ENCODE measurements around the gene CAMK2D. TPM values are rescaled to one million over a fixed set of nuclear protein-coding genes. Genes with fewer than 3 reads are reported as not detected.

The CAMK2D gene
- total RNA-seq, 1 experiment from 2014 or later = 35.8 TPM

- Histone ChIP-seq H3K27me3 (replicated peaks; ENCODE audit: insufficient read depth, low read depth, low read length, poor library complexity) (no peaks in the 10 kb centered on the region), H3K36me3 (ENCODE audit: insufficient read depth, low read length, poor library complexity, severe bottlenecking) (no peaks in the 10 kb centered on the region), H3K27ac (ENCODE audit: low read depth, low read length, poor library complexity, severe bottlenecking) (no peak overlapping the region), H3K4me3 (ENCODE audit: low read depth, low read length, poor library complexity, severe bottlenecking) (no peak overlapping the region), H3K9me3 (ENCODE audit: low read depth, low read length, poor library complexity, severe bottlenecking) (no peaks in the 10 kb centered on the region), H3K4me1 (ENCODE audit: insufficient read depth, low read length, poor library complexity, severe bottlenecking) (no peaks in the 10 kb centered on the region)
- CTCF ChIA-PET = no interaction called here
- intact Hi-C loops (cut with micrococcal nuclease; ENCODE audit: unreplicated experiment) = no loop called here
- POLR2A ChIA-PET (ENCODE audit: low non-redundant PET) = no interaction called here
- DNase-seq (ENCODE audit: low spot score) = no peak
- no TSS peak for BruUV-seq (replicated peaks)
- no peak for TF ChIP-seq EZH2 (IDR thresholded peaks at IDR 0.05; ENCODE audit: borderline replicate concordance, low read depth, low read length, poor library complexity, severe bottlenecking)
Measured at GRCh38 chr4:113462286-113462685, 299.3 kb downstream of the CAMK2D start.

GRCh38 chr4:113461281-113461680 is 300.3 kb downstream of the CAMK2D start:
- no peak overlapping the region for H3K4me3 ChIP-seq (ENCODE audit: low read depth, low read length, poor library complexity, severe bottlenecking)
- intact Hi-C loops (cut with micrococcal nuclease; ENCODE audit: unreplicated experiment) = no loop called here
- H3K27ac ChIP-seq (ENCODE audit: low read depth, low read length, poor library complexity, severe bottlenecking) = no peak overlapping the region
- H3K27me3 ChIP-seq (replicated peaks; ENCODE audit: insufficient read depth, low read depth, low read length, poor library complexity) = no peaks in the 10 kb centered on the region
- CTCF ChIA-PET = no interaction called here
- H3K36me3 ChIP-seq (ENCODE audit: insufficient read depth, low read length, poor library complexity, severe bottlenecking) = no peaks in the 10 kb centered on the region
- POLR2A ChIA-PET (ENCODE audit: low non-redundant PET) = no interaction called here
- TF ChIP-seq EZH2 (IDR thresholded peaks at IDR 0.05; ENCODE audit: borderline replicate concordance, low read depth, low read length, poor library complexity, severe bottlenecking) = no peak
- no peak for TF ChIP-seq CTCF (conservative IDR thresholded peaks at IDR 0.05; ENCODE audit: low read depth, low read length)
- DNase-seq (ENCODE audit: low spot score) = no peak
- no peaks in the 10 kb centered on the region for H3K4me1 ChIP-seq (ENCODE audit: insufficient read depth, low read length, poor library complexity, severe bottlenecking)
- BruUV-seq (replicated peaks) = no TSS peak
- H3K9me3 ChIP-seq (ENCODE audit: low read depth, low read length, poor library complexity, severe bottlenecking) = no peaks in the 10 kb centered on the region

DNA sequence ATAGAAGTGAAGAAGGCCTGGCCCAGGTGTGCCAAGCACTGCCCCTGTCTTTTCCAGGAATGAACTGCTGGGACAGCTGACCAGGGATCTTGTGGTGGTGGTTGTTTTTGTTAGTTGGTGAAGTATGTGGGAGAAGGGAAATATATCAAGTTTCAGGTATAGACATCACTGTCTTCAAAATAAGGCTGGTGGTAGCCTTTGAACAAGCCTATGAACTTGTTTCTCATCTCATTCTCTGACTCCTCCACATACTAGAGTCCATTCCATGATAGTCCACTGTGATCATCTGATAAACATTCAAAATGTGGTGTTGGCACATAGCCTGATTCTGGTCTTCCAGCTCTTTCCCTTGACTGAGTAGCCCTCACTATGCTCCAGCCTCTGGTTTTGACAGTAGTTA is 303.7 kb downstream of the CAMK2D start:
- intact Hi-C loops (cut with micrococcal nuclease; ENCODE audit: unreplicated experiment) = no loop called here
- no peaks in the 10 kb centered on the region for H3K27me3 ChIP-seq (replicated peaks; ENCODE audit: insufficient read depth, low read depth, low read length, poor library complexity)
- no peak for DNase-seq (ENCODE audit: low spot score)
- no peaks in the 10 kb centered on the region for H3K36me3 ChIP-seq (ENCODE audit: insufficient read depth, low read length, poor library complexity, severe bottlenecking)
- H3K9me3 ChIP-seq (ENCODE audit: low read depth, low read length, poor library complexity, severe bottlenecking) = no peaks in the 10 kb centered on the region
- no peak overlapping the region for H3K27ac ChIP-seq (ENCODE audit: low read depth, low read length, poor library complexity, severe bottlenecking)
- no peak overlapping the region for H3K4me3 ChIP-seq (ENCODE audit: low read depth, low read length, poor library complexity, severe bottlenecking)
- POLR2A ChIA-PET (ENCODE audit: low non-redundant PET) = no interaction called here
- BruUV-seq (replicated peaks) = no TSS peak
- CTCF ChIA-PET = no interaction called here
- TF ChIP-seq CTCF (conservative IDR thresholded peaks at IDR 0.05; ENCODE audit: low read depth, low read length) (no peak), EZH2 (IDR thresholded peaks at IDR 0.05; ENCODE audit: borderline replicate concordance, low read depth, low read length, poor library complexity, severe bottlenecking) (no peak)
- H3K4me1 ChIP-seq (ENCODE audit: insufficient read depth, low read length, poor library complexity, severe bottlenecking) = peaks cover 16% of the 10 kb centered on the region

GRCh38 chr4:113457121-113457520 is 304.4 kb downstream of the CAMK2D start:
- no peaks in the 10 kb centered on the region for H3K27me3 ChIP-seq (replicated peaks; ENCODE audit: insufficient read depth, low read depth, low read length, poor library complexity)
- H3K4me1 ChIP-seq (ENCODE audit: insufficient read depth, low read length, poor library complexity, severe bottlenecking) = peaks cover 18% of the 10 kb centered on the region
- ChIA-PET CTCF (no interaction called here), POLR2A (ENCODE audit: low non-redundant PET) (no interaction called here)
- intact Hi-C loops (cut with micrococcal nuclease; ENCODE audit: unreplicated experiment) = no loop called here
- H3K36me3 ChIP-seq (ENCODE audit: insufficient read depth, low read length, poor library complexity, severe bottlenecking) = no peaks in the 10 kb centered on the region
- no peak for TF ChIP-seq CTCF (conservative IDR thresholded peaks at IDR 0.05; ENCODE audit: low read depth, low read length)
- no peak for TF ChIP-seq EZH2 (IDR thresholded peaks at IDR 0.05; ENCODE audit: borderline replicate concordance, low read depth, low read length, poor library complexity, severe bottlenecking)
- no peaks in the 10 kb centered on the region for H3K9me3 ChIP-seq (ENCODE audit: low read depth, low read length, poor library complexity, severe bottlenecking)
- no TSS peak for BruUV-seq (replicated peaks)
- H3K4me3 ChIP-seq (ENCODE audit: low read depth, low read length, poor library complexity, severe bottlenecking) = no peak overlapping the region
- no peak for DNase-seq (ENCODE audit: low spot score)
- no peak overlapping the region for H3K27ac ChIP-seq (ENCODE audit: low read depth, low read length, poor library complexity, severe bottlenecking)
